ENCODE results near the gene TARBP1. TPM values are rescaled to one million over a fixed set of nuclear protein-coding genes. Genes with fewer than 3 reads are reported as not detected.

Gene TARBP1
- 10 to 100 TPM; 29.0 to 37.5 (median 32.2) TPM for total RNA-seq
- total RNA-seq (2013): 51.7 TPM

GRCh38 chr1:234478481-234479309 lies at the start of gene TARBP1:
Gene TARBP1, minus strand, starts transcription at chr1:234479179. Its CDS starts 76 bp downstream, at chr1:234479103.
- Histone ChIP-seq H3K27ac (ENCODE audit: low read length) (peak within 1 kb of the TSS; percentile 77), H3K36me3 (ENCODE audit: control insufficient read depth, insufficient read depth, low read length) (no peaks in the 10 kb centered on the region), H3K9me3 (ENCODE audit: control insufficient read depth, insufficient read depth, low read length) (no peaks in the 10 kb centered on the region), H3K4me3 (ENCODE audit: low read length) (peak within 1 kb of the TSS; percentile 66), H3K27me3 (ENCODE audit: control insufficient read depth, insufficient read depth, low read length) (no peaks in the 10 kb centered on the region), H3K4me1 (ENCODE audit: control insufficient read depth, insufficient read depth, low read length) (peaks cover 17% of the 10 kb centered on the region)
- Mint-ChIP-seq H3K27me3 (ENCODE audit: low read depth in 2 of 2) (peaks cover 18 to 19% of the 10 kb centered on the region in 2 donors), H3K4me3 (peak within 1 kb of the TSS; percentile 87), H3K27ac (peak within 1 kb of the TSS; percentile 75 to 78), H3K4me1 (peaks cover 11 to 21% of the 10 kb centered on the region in 2 donors), H3K9me3 (no peaks in the 10 kb centered on the region), H3K36me3 (no peaks in the 10 kb centered on the region)
- peak; percentile 74 to 91 for DNase-seq
- peak; percentile 76 to 86 (median 77) for ATAC-seq
- WGBS (ENCODE audit: insufficient coverage): under 1% methylated on average over 122 of the region's 122 CpGs
- no peak for TF ChIP-seq CTCF (IDR thresholded peaks at IDR 0.05)
- intact Hi-C loops (cut with micrococcal nuclease): loop anchor here (2.0 kb wide), 1 partner anchor 106 kb away; the partner anchor contains the start of gene COA6

- H3K4me3 Mint-ChIP-seq: no peak overlapping the region
- peaks cover 0 to 4% of the 10 kb centered on the region in 2 donors for H3K4me1 Mint-ChIP-seq
- intact Hi-C loops (cut with micrococcal nuclease): no loop called here
- Histone ChIP-seq H3K27me3 (ENCODE audit: control insufficient read depth, insufficient read depth, low read length) (no peaks in the 10 kb centered on the region), H3K4me3 (ENCODE audit: low read length) (no peak overlapping the region), H3K27ac (ENCODE audit: low read length) (no peak overlapping the region), H3K4me1 (ENCODE audit: control insufficient read depth, insufficient read depth, low read length) (peaks cover 4% of the 10 kb centered on the region), H3K36me3 (ENCODE audit: control insufficient read depth, insufficient read depth, low read length) (no peaks in the 10 kb centered on the region), H3K9me3 (ENCODE audit: control insufficient read depth, insufficient read depth, low read length) (no peaks in the 10 kb centered on the region)
- WGBS (ENCODE audit: insufficient coverage): 73% methylated on average over 12 of the region's 14 CpGs
- H3K27me3 Mint-ChIP-seq (ENCODE audit: low read depth in 2 of 2): peaks cover 20 to 34% of the 10 kb centered on the region in 2 donors
- DNase-seq: no peak
- no peaks in the 10 kb centered on the region for H3K36me3 Mint-ChIP-seq
- no peak for TF ChIP-seq CTCF (IDR thresholded peaks at IDR 0.05)
- H3K9me3 Mint-ChIP-seq: no peaks in the 10 kb centered on the region
- H3K27ac Mint-ChIP-seq: no peak overlapping the region
- ATAC-seq: no peak
Observed at GRCh38 chr1:234528074-234528865, 49.3 kb upstream of the TARBP1 start.

- DNase-seq: no peak
- Mint-ChIP-seq H3K9me3 (no peaks in the 10 kb centered on the region), H3K4me1 (peaks cover 0 to 4% of the 10 kb centered on the region in 2 donors), H3K4me3 (no peak overlapping the region), H3K27me3 (ENCODE audit: low read depth in 2 of 2) (peaks cover 20 to 34% of the 10 kb centered on the region in 2 donors), H3K27ac (no peak overlapping the region), H3K36me3 (no peaks in the 10 kb centered on the region)
- H3K27ac ChIP-seq (ENCODE audit: low read length): no peak overlapping the region
- no peaks in the 10 kb centered on the region for H3K36me3 ChIP-seq (ENCODE audit: control insufficient read depth, insufficient read depth, low read length)
- H3K4me1 ChIP-seq (ENCODE audit: control insufficient read depth, insufficient read depth, low read length): peaks cover 13% of the 10 kb centered on the region
- 93% methylated on average over 6 of the region's 6 CpGs for WGBS (ENCODE audit: insufficient coverage)
- ATAC-seq: no peak
- TF ChIP-seq CTCF (IDR thresholded peaks at IDR 0.05): no peak
- H3K9me3 ChIP-seq (ENCODE audit: control insufficient read depth, insufficient read depth, low read length): no peaks in the 10 kb centered on the region
- intact Hi-C loops (cut with micrococcal nuclease): no loop called here
- no peaks in the 10 kb centered on the region for H3K27me3 ChIP-seq (ENCODE audit: control insufficient read depth, insufficient read depth, low read length)
- no peak overlapping the region for H3K4me3 ChIP-seq (ENCODE audit: low read length)
Observed at GRCh38 chr1:234527346-234527745, 48.4 kb upstream of the TARBP1 start.
